ENCODE results near the gene METTL8.
"Not testable (repeated sequence)": the region's sequence is repeated elsewhere in the genome, so short reads cannot be mapped to it uniquely, and the experiment has no call there.

Gene METTL8

GRCh38 chr2:171383134-171383533 is 50.7 kb downstream of the METTL8 start:
- no peak for TF ChIP-seq CTCF (IDR thresholded peaks at IDR 0.05; ENCODE audit: low read depth, low read length, missing control alignments)
- in situ Hi-C loops (cut with HindIII; ENCODE audit: low sequenced_read_pairs): no loop called here
- DNase-seq (ENCODE audit: low read depth): no peak
- H3K4me3 ChIP-seq (ENCODE audit: low read depth, low read length): no peak overlapping the region

- in situ Hi-C loops (cut with HindIII; ENCODE audit: low sequenced_read_pairs); H3K4me3 ChIP-seq (ENCODE audit: low read depth, low read length); DNase-seq (ENCODE audit: low read depth): not testable (repeated sequence)
Observed at GRCh38 chr2:171382175-171382574, 51.6 kb downstream of the METTL8 start.

GRCh38 chr2:171377852-171378251 is 55.9 kb downstream of the METTL8 start:
- DNase-seq (ENCODE audit: low read depth); in situ Hi-C loops (cut with HindIII; ENCODE audit: low sequenced_read_pairs); H3K4me3 ChIP-seq (ENCODE audit: low read depth, low read length): not testable (repeated sequence)

GRCh38 chr2:171367692-171368091 is 66.1 kb downstream of the METTL8 start:
- H3K4me3 ChIP-seq (ENCODE audit: low read depth, low read length): no peak overlapping the region
- in situ Hi-C loops (cut with HindIII; ENCODE audit: low sequenced_read_pairs): no loop called here
- no peak for TF ChIP-seq CTCF (IDR thresholded peaks at IDR 0.05; ENCODE audit: low read depth, low read length, missing control alignments)
- DNase-seq (ENCODE audit: low read depth): no peak

- DNase-seq (ENCODE audit: low read depth): no peak
- no peak overlapping the region for H3K4me3 ChIP-seq (ENCODE audit: low read depth, low read length)
- in situ Hi-C loops (cut with HindIII; ENCODE audit: low sequenced_read_pairs): no loop called here
- no peak for TF ChIP-seq CTCF (IDR thresholded peaks at IDR 0.05; ENCODE audit: low read depth, low read length, missing control alignments)
Observed at GRCh38 chr2:171365778-171366177, 68.0 kb downstream of the METTL8 start.

GRCh38 chr2:171365232-171365631 is 68.6 kb downstream of the METTL8 start:
- DNase-seq (ENCODE audit: low read depth): no peak
- in situ Hi-C loops (cut with HindIII; ENCODE audit: low sequenced_read_pairs): no loop called here
- no peak for TF ChIP-seq CTCF (IDR thresholded peaks at IDR 0.05; ENCODE audit: low read depth, low read length, missing control alignments)
- H3K4me3 ChIP-seq (ENCODE audit: low read depth, low read length): no peak overlapping the region

- TF ChIP-seq CTCF (IDR thresholded peaks at IDR 0.05; ENCODE audit: low read depth, low read length, missing control alignments): no peak
- in situ Hi-C loops (cut with HindIII; ENCODE audit: low sequenced_read_pairs): no loop called here
- H3K4me3 ChIP-seq (ENCODE audit: low read depth, low read length): no peak overlapping the region
- DNase-seq (ENCODE audit: low read depth): no peak
Observed at GRCh38 chr2:171362396-171362795, 71.4 kb downstream of the METTL8 start.

- DNase-seq (ENCODE audit: low read depth): no peak
- H3K4me3 ChIP-seq (ENCODE audit: low read depth, low read length): no peak overlapping the region
- no peak for TF ChIP-seq CTCF (IDR thresholded peaks at IDR 0.05; ENCODE audit: low read depth, low read length, missing control alignments)
- in situ Hi-C loops (cut with HindIII; ENCODE audit: low sequenced_read_pairs): no loop called here
Observed at GRCh38 chr2:171360905-171361304, 72.9 kb downstream of the METTL8 start.

- H3K4me3 ChIP-seq (ENCODE audit: low read depth, low read length); in situ Hi-C loops (cut with HindIII; ENCODE audit: low sequenced_read_pairs); DNase-seq (ENCODE audit: low read depth): not testable (repeated sequence)
Observed at GRCh38 chr2:171353746-171354145, 80.0 kb downstream of the METTL8 start.
